Measurements from ENCODE around the gene NELL1.

The NELL1 gene

DNA sequence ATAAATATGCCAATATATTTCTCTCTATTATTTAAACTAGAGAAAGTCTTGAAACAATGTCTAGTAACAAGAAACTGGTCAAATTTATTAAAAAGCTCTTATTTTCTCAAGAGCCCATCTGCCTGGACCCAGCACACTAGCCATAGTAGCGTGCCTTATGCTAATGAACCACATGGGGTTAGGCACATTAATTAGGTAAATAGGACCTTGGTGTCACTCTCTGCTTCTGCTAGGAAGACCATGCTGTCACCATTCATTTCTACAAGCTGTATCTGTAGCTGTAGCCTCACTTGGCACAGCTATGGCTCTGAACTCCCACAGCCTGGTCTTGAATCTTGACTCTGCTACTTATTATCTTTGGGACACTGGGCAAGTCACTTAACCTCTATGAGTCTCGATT, 390.5 kb downstream of the NELL1 start:
- no peaks in the 10 kb centered on the region for H4K20me1 ChIP-seq (ENCODE audit: insufficient read depth, low read length, poor library complexity, severe bottlenecking)
- H3K27me3 ChIP-seq (ENCODE audit: insufficient read depth, low read length, poor library complexity, severe bottlenecking), result no peaks in the 10 kb centered on the region
- H3K4me2 ChIP-seq (ENCODE audit: low read depth, low read length, poor library complexity, severe bottlenecking), result no peak overlapping the region
- no peak overlapping the region for H3K9ac ChIP-seq (ENCODE audit: low read depth, low read length, poor library complexity, severe bottlenecking)
- no peaks in the 10 kb centered on the region for H3F3A ChIP-seq (ENCODE audit: low read depth)
- no peaks in the 10 kb centered on the region for H3K36me3 ChIP-seq (ENCODE audit: insufficient read depth, low read length)
- no peaks in the 10 kb centered on the region for H3K4me1 ChIP-seq (ENCODE audit: insufficient read depth, low read length, poor library complexity, severe bottlenecking)
- H3K79me2 ChIP-seq (ENCODE audit: insufficient read depth, low read length), result no peaks in the 10 kb centered on the region
- no peaks in the 10 kb centered on the region for H3K9me3 ChIP-seq (ENCODE audit: insufficient read depth, low read depth, low read length)
- H3K9me2 ChIP-seq (replicated peaks; ENCODE audit: low read depth, low read length), result no peaks in the 10 kb centered on the region
- no peak overlapping the region for H2AFZ ChIP-seq (ENCODE audit: low read length)
- TF ChIP-seq, protein P1, sequence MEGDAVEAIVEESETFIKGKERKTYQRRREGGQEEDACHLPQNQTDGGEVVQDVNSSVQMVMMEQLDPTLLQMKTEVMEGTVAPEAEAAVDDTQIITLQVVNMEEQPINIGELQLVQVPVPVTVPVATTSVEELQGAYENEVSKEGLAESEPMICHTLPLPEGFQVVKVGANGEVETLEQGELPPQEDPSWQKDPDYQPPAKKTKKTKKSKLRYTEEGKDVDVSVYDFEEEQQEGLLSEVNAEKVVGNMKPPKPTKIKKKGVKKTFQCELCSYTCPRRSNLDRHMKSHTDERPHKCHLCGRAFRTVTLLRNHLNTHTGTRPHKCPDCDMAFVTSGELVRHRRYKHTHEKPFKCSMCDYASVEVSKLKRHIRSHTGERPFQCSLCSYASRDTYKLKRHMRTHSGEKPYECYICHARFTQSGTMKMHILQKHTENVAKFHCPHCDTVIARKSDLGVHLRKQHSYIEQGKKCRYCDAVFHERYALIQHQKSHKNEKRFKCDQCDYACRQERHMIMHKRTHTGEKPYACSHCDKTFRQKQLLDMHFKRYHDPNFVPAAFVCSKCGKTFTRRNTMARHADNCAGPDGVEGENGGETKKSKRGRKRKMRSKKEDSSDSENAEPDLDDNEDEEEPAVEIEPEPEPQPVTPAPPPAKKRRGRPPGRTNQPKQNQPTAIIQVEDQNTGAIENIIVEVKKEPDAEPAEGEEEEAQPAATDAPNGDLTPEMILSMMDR (conservative IDR thresholded peaks at IDR 0.05; ENCODE audit: low read length), result no peak
- no peak for TF ChIP-seq EZH2phosphoT487 (IDR thresholded peaks at IDR 0.05; ENCODE audit: borderline replicate concordance)
- no peak overlapping the region for H3K4me3 ChIP-seq (ENCODE audit: low read length, poor library complexity, severe bottlenecking)

DNA sequence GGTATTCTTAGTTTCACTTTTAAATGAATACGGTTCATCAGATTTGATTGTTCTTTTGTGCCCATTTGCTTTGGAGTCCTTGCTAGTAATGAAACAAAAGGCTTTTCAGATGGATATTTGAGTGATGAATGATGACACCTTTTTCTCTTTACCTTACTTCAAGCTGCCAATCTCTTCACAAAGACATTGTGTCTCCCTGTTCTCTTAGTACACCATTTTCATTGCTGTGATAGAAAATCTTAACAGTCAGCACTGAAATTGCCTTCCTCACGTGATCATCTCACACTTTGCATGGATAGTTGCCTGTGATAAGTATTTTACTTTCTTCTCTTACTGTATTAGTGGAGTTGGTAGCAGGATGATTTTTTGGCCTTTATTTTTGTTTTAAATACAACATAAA, 396.6 kb downstream of the NELL1 start:
- Histone ChIP-seq H3K9me2 (replicated peaks; ENCODE audit: low read depth, low read length) (no peaks in the 10 kb centered on the region), H3K79me2 (ENCODE audit: insufficient read depth, low read length) (no peaks in the 10 kb centered on the region), H3K4me1 (ENCODE audit: insufficient read depth, low read length, poor library complexity, severe bottlenecking) (no peaks in the 10 kb centered on the region), H3F3A (ENCODE audit: low read depth) (no peaks in the 10 kb centered on the region), H3K4me3 (ENCODE audit: low read length, poor library complexity, severe bottlenecking) (peak overlapping the region; percentile 20), H3K9me3 (ENCODE audit: insufficient read depth, low read depth, low read length) (no peaks in the 10 kb centered on the region), H3K27me3 (ENCODE audit: insufficient read depth, low read length, poor library complexity, severe bottlenecking) (no peaks in the 10 kb centered on the region), H3K36me3 (ENCODE audit: insufficient read depth, low read length) (no peaks in the 10 kb centered on the region), H4K20me1 (ENCODE audit: insufficient read depth, low read length, poor library complexity, severe bottlenecking) (no peaks in the 10 kb centered on the region), H3K9ac (ENCODE audit: low read depth, low read length, poor library complexity, severe bottlenecking) (no peak overlapping the region), H3K4me2 (ENCODE audit: low read depth, low read length, poor library complexity, severe bottlenecking) (no peak overlapping the region), H2AFZ (ENCODE audit: low read length) (no peak overlapping the region)
- TF ChIP-seq EZH2phosphoT487 (IDR thresholded peaks at IDR 0.05; ENCODE audit: borderline replicate concordance), result no peak
- TF ChIP-seq, protein P1 (conservative IDR thresholded peaks at IDR 0.05; ENCODE audit: low read length), result no peak

DNA sequence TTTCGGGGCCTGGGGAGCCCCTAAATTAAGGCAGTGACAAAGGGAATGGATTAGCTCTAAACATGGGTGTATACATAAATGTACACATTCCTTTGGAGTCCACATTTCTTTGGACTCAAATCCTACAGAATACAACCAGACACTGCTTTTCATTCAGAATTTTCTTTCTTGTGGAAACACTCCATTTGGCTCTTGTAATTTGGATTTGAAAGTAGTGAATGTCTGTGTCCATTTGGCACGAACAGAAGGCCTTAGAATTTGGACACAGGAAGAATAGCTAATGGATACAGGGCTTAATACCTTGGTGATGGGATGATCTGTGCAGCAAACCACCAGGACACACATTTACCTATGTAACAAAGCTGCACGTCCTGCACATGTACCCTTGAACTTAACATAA, 399.5 kb downstream of the NELL1 start:
- Histone ChIP-seq H3K9ac (ENCODE audit: low read depth, low read length, poor library complexity, severe bottlenecking) (no peak overlapping the region), H3K9me2 (replicated peaks; ENCODE audit: low read depth, low read length) (no peaks in the 10 kb centered on the region), H3K36me3 (ENCODE audit: insufficient read depth, low read length) (no peaks in the 10 kb centered on the region), H3K27me3 (ENCODE audit: insufficient read depth, low read length, poor library complexity, severe bottlenecking) (no peaks in the 10 kb centered on the region), H3F3A (ENCODE audit: low read depth) (no peaks in the 10 kb centered on the region), H3K79me2 (ENCODE audit: insufficient read depth, low read length) (no peaks in the 10 kb centered on the region), H3K4me2 (ENCODE audit: low read depth, low read length, poor library complexity, severe bottlenecking) (no peak overlapping the region), H2AFZ (ENCODE audit: low read length) (no peak overlapping the region), H3K4me1 (ENCODE audit: insufficient read depth, low read length, poor library complexity, severe bottlenecking) (no peaks in the 10 kb centered on the region), H4K20me1 (ENCODE audit: insufficient read depth, low read length, poor library complexity, severe bottlenecking) (no peaks in the 10 kb centered on the region), H3K9me3 (ENCODE audit: insufficient read depth, low read depth, low read length) (no peaks in the 10 kb centered on the region), H3K4me3 (ENCODE audit: low read length, poor library complexity, severe bottlenecking) (no peak overlapping the region)
- TF ChIP-seq, protein P1 (conservative IDR thresholded peaks at IDR 0.05; ENCODE audit: low read length), result no peak
- TF ChIP-seq EZH2phosphoT487 (IDR thresholded peaks at IDR 0.05; ENCODE audit: borderline replicate concordance), result no peak
